Mesenchymal stem cell (in vitro differentiated cells and primary cell): ENCODE data around the gene MGLL.

Experiments used
- DNase-seq: peaks from one replicate; pipeline ENCODE4 v3.0.0-alpha.2; 2013
- H2AFZ ChIP-seq: one replicate; pipeline ENCODE4 v1.6.1; 2013; ENCODE audit warnings: low read depth, mild to moderate bottlenecking, control low read depth, inconsistent platforms, low read length, moderate library complexity
- H2AK5ac ChIP-seq: 2 replicates; pipeline ENCODE4 v1.6.1; 2013; ENCODE audit warnings: low read length, moderate library complexity, mild to moderate bottlenecking, inconsistent platforms; ENCODE audit not compliant: severe bottlenecking
- H2BK120ac ChIP-seq: one replicate; pipeline ENCODE4 v1.6.1; 2013; ENCODE audit warnings: low read depth, mild to moderate bottlenecking, inconsistent platforms, low read length, moderate library complexity
- H2BK12ac ChIP-seq, 2 experiments: one replicate each; pipeline ENCODE4 v1.6.1; 2013; ENCODE audit warnings: inconsistent platforms in 2 of 2, low read length in 2 of 2, mild to moderate bottlenecking in 2 of 2, moderate library complexity in 2 of 2, control low read depth in 1 of 2
- H2BK15ac ChIP-seq: one replicate; pipeline ENCODE4 v1.6.1; 2013; ENCODE audit warnings: mild to moderate bottlenecking, low read depth, inconsistent platforms; ENCODE audit not compliant: poor library complexity, severe bottlenecking
- H2BK5ac ChIP-seq: 2 replicates; pipeline ENCODE4 v1.6.1; 2013; ENCODE audit warnings: low read depth, mild to moderate bottlenecking, low read length, control low read depth, inconsistent platforms; ENCODE audit not compliant: poor library complexity, severe bottlenecking
- H3K14ac ChIP-seq, 2 experiments: one replicate each; pipeline ENCODE4 v1.6.1; 2013; ENCODE audit warnings: inconsistent platforms in 2 of 2, low read length in 2 of 2, control low read depth in 1 of 2, mild to moderate bottlenecking in 1 of 2, moderate library complexity in 1 of 2
- H3K18ac ChIP-seq, 2 experiments: one replicate each; pipeline ENCODE4 v1.6.1; 2013; ENCODE audit warnings: inconsistent platforms in 2 of 2, low read length in 2 of 2, control low read depth in 1 of 2, low read depth in 1 of 2, mild to moderate bottlenecking in 1 of 2
- H3K23ac ChIP-seq, 2 experiments: one replicate each; pipeline ENCODE4 v1.6.1; 2013; ENCODE audit warnings: inconsistent platforms in 2 of 2, low read length in 2 of 2, mild to moderate bottlenecking in 2 of 2, moderate library complexity in 2 of 2, control low read depth in 1 of 2
- H3K27ac ChIP-seq: 2 replicates; pipeline ENCODE4 v1.5.1; 2013; ENCODE audit warnings: mild to moderate bottlenecking, moderate library complexity, low read length, control low read depth, inconsistent platforms; ENCODE audit not compliant: poor library complexity, severe bottlenecking
- H3K27me3 ChIP-seq, 2 experiments: 2 replicates each; pipeline versions ENCODE4 v1.6.1 to v1.7.0; 2013; ENCODE audit warnings: low read length in 2 of 2, mild to moderate bottlenecking in 2 of 2, moderate library complexity in 2 of 2, control low read depth in 1 of 2, inconsistent platforms in 1 of 2; ENCODE audit not compliant: control insufficient read depth in 1 of 2, insufficient read depth in 1 of 2
- H3K36me3 ChIP-seq, 2 experiments: 2 replicates each; pipeline versions ENCODE4 v1.6.1 to v1.7.0; 2013; ENCODE audit warnings: low read length in 2 of 2, control low read depth in 1 of 2, inconsistent platforms in 1 of 2, low read depth in 1 of 2, mild to moderate bottlenecking in 1 of 2; ENCODE audit not compliant: insufficient read depth in 2 of 2, control insufficient read depth in 1 of 2
- H3K4ac ChIP-seq, 2 experiments: one replicate each; pipeline ENCODE4 v1.6.1; 2013; ENCODE audit warnings: inconsistent platforms in 2 of 2, low read length in 2 of 2, mild to moderate bottlenecking in 2 of 2, moderate library complexity in 2 of 2, control low read depth in 1 of 2, low read depth in 1 of 2
- H3K4me1 ChIP-seq: 2 replicates; pipeline ENCODE4 v1.6.1; 2013; ENCODE audit warnings: low read depth, low read length, control low read depth; ENCODE audit not compliant: control insufficient read depth, insufficient read depth
- H3K4me2 ChIP-seq: 2 replicates; pipeline ENCODE4 v1.6.1; 2013; ENCODE audit warnings: low read length, mild to moderate bottlenecking, inconsistent platforms; ENCODE audit not compliant: poor library complexity, severe bottlenecking
- H3K4me3 ChIP-seq, 2 experiments: 2 replicates each; pipeline versions ENCODE4 v1.5.1 to v1.7.0; 2013; ENCODE audit warnings: low read length in 2 of 2, mild to moderate bottlenecking in 2 of 2, control low read depth in 1 of 2, low read depth in 1 of 2; ENCODE audit not compliant: insufficient read depth in 1 of 2
- H3K79me1 ChIP-seq: replicated peaks from 2 replicates; pipeline ENCODE4 v1.6.1; 2013; ENCODE audit warnings: mild to moderate bottlenecking, control low read depth, low read length, inconsistent platforms; ENCODE audit not compliant: poor library complexity, severe bottlenecking
- H3K9ac ChIP-seq: 2 replicates; pipeline ENCODE4 v1.7.0; 2013; ENCODE audit warnings: mild to moderate bottlenecking, low read length, moderate library complexity
- H3K9me3 ChIP-seq: 2 replicates; pipeline ENCODE4 v1.7.0; 2013; ENCODE audit warnings: mild to moderate bottlenecking, low read length; ENCODE audit not compliant: control insufficient read depth
- H4K8ac ChIP-seq: one replicate; pipeline ENCODE4 v1.6.1; 2013; ENCODE audit warnings: inconsistent platforms, mild to moderate bottlenecking, low read length, moderate library complexity
- H4K91ac ChIP-seq: one replicate; pipeline ENCODE4 v1.6.1; 2013; ENCODE audit warnings: mild to moderate bottlenecking, low read length, inconsistent platforms
- WGBS: methylation state at CpG from one replicate; pipeline ENCODE4 v1.1.7; 2013; ENCODE audit warnings: mixed read lengths; 5-methylcytosine and 5-hydroxymethylcytosine counted together

Gene MGLL

GRCh38 chr3:127794972-127795371 lies 27.3 kb downstream of the MGLL start:
- no peak overlapping the region for H4K8ac ChIP-seq
- no peaks in the 10 kb centered on the region for H3K27me3 ChIP-seq
- peaks cover 25 to 31% of the 10 kb centered on the region in 2 experiments for H3K36me3 ChIP-seq
- H3K4me3 ChIP-seq = no peak overlapping the region
- no peak overlapping the region for H2BK120ac ChIP-seq
- H3K18ac ChIP-seq = no peak overlapping the region
- H3K9ac ChIP-seq = no peak overlapping the region
- no peak overlapping the region for H3K27ac ChIP-seq
- H3K4me2 ChIP-seq = no peak overlapping the region
- H4K91ac ChIP-seq = no peak overlapping the region
- H3K4me1 ChIP-seq = peaks cover 40% of the 10 kb centered on the region
- H2BK15ac ChIP-seq = no peak overlapping the region
- H3K9me3 ChIP-seq = no peaks in the 10 kb centered on the region
- no peak overlapping the region for H3K14ac ChIP-seq
- no peak overlapping the region for H2BK12ac ChIP-seq
- no peak overlapping the region for H2AK5ac ChIP-seq
- no peak overlapping the region for H3K23ac ChIP-seq
- peaks cover 13% of the 10 kb centered on the region for H3K79me1 ChIP-seq
- no peak overlapping the region for H2BK5ac ChIP-seq
- no CpG with 5 or more reads among the region's 2 CpGs for WGBS
- H2AFZ ChIP-seq = no peak overlapping the region
- no peak overlapping the region for H3K4ac ChIP-seq
- no peak for DNase-seq

GRCh38 chr3:127794402-127794801 lies 27.9 kb downstream of the MGLL start:
- H3K79me1 ChIP-seq = peaks cover 14% of the 10 kb centered on the region
- H4K91ac ChIP-seq = no peak overlapping the region
- H2BK5ac ChIP-seq = no peak overlapping the region
- DNase-seq = no peak
- H2AFZ ChIP-seq = no peak overlapping the region
- no peaks in the 10 kb centered on the region for H3K9me3 ChIP-seq
- peaks cover 25 to 31% of the 10 kb centered on the region in 2 experiments for H3K36me3 ChIP-seq
- no peaks in the 10 kb centered on the region for H3K27me3 ChIP-seq
- no peak overlapping the region for H3K9ac ChIP-seq
- no peak overlapping the region for H3K4ac ChIP-seq
- 70% methylated on average over 1 of the region's 2 CpGs for WGBS
- H3K23ac ChIP-seq = no peak overlapping the region
- no peak overlapping the region for H2BK120ac ChIP-seq
- peaks cover 41% of the 10 kb centered on the region for H3K4me1 ChIP-seq
- H2AK5ac ChIP-seq = no peak overlapping the region
- no peak overlapping the region for H3K4me2 ChIP-seq
- no peak overlapping the region for H3K18ac ChIP-seq
- no peak overlapping the region for H2BK15ac ChIP-seq
- no peak overlapping the region for H3K14ac ChIP-seq
- H3K4me3 ChIP-seq = no peak overlapping the region
- no peak overlapping the region for H2BK12ac ChIP-seq
- no peak overlapping the region for H3K27ac ChIP-seq
- H4K8ac ChIP-seq = no peak overlapping the region

GRCh38 chr3:127792541-127793292 lies 29.6 kb downstream of the MGLL start:
- peak overlapping the region; percentile 59 to 76 for H2BK12ac ChIP-seq
- no peak overlapping the region for H3K4me3 ChIP-seq
- H2BK5ac ChIP-seq = no peak overlapping the region
- H2BK15ac ChIP-seq = peak overlapping the region; percentile 40
- no peaks in the 10 kb centered on the region for H3K27me3 ChIP-seq
- H3K14ac ChIP-seq = no peak overlapping the region
- peak overlapping the region; percentile 49 for H3K9ac ChIP-seq
- H3K18ac ChIP-seq = peak overlapping the region; percentile 61 to 73
- WGBS = 67% methylated on average over 18 of the region's 18 CpGs
- no peak overlapping the region for H4K91ac ChIP-seq
- H3K36me3 ChIP-seq = peaks cover 14 to 19% of the 10 kb centered on the region in 2 experiments
- DNase-seq = peak; percentile 80
- H3K23ac ChIP-seq = no peak overlapping the region
- H3K9me3 ChIP-seq = no peaks in the 10 kb centered on the region
- no peak overlapping the region for H2AFZ ChIP-seq
- H2AK5ac ChIP-seq = peak overlapping the region; percentile 98
- peak overlapping the region; percentile 70 for H3K27ac ChIP-seq
- peaks cover 15% of the 10 kb centered on the region for H3K79me1 ChIP-seq
- H3K4me2 ChIP-seq = no peak overlapping the region
- peak overlapping the region in 1 of 2 experiments; percentile 30 for H3K4ac ChIP-seq
- peaks cover 39% of the 10 kb centered on the region for H3K4me1 ChIP-seq
- peak overlapping the region; percentile 45 for H4K8ac ChIP-seq
- no peak overlapping the region for H2BK120ac ChIP-seq

- Histone ChIP-seq H3K9ac (peak overlapping the region; percentile 35), H3K23ac (no peak overlapping the region), H4K91ac (peak overlapping the region; percentile 47), H2BK120ac (peak overlapping the region; percentile 90), H3K27me3 (no peaks in the 10 kb centered on the region), H3K79me1 (peaks cover 22% of the 10 kb centered on the region), H2AFZ (no peak overlapping the region), H4K8ac (peak overlapping the region; percentile 55), H3K4ac (peak overlapping the region; percentile 14 to 83), H3K14ac (no peak overlapping the region), H3K4me2 (no peak overlapping the region), H2BK15ac (no peak overlapping the region), H2BK5ac (peak overlapping the region; percentile 49), H3K9me3 (no peaks in the 10 kb centered on the region), H3K4me3 (no peak overlapping the region), H3K36me3 (peaks cover 12 to 20% of the 10 kb centered on the region in 2 experiments), H2AK5ac (peak overlapping the region; percentile 98), H3K4me1 (peaks cover 47% of the 10 kb centered on the region), H2BK12ac (peak overlapping the region in 1 of 2 experiments; percentile 43), H3K27ac (peak overlapping the region; percentile 70), H3K18ac (peak overlapping the region; percentile 68 to 85)
- WGBS = 24% methylated on average over 9 of the region's 9 CpGs
- DNase-seq = peak; percentile 88
Measured at GRCh38 chr3:127791221-127791913, 30.9 kb downstream of the MGLL start.
